B cell (primary cell): ENCODE measurements around the gene RNF17.

Source experiments
- CTCF ChIP-seq: fragments of 200-600 bp; IDR thresholded peaks from one replicate; pipeline ENCODE4 v1.8.0; 2022; ENCODE audit warnings: antibody characterized with exemption, mild to moderate bottlenecking
- EZH2 ChIP-seq: IDR thresholded peaks from 2 replicates; pipeline ENCODE4 v1.6.1; 2012; ENCODE audit warnings: borderline replicate concordance, low read depth, mild to moderate bottlenecking, moderate library complexity, low read length; ENCODE audit not compliant: insufficient read depth, poor library complexity, severe bottlenecking

GRCh38 chr13:24893863-24894262 lies 129.9 kb downstream of the RNF17 start:
- TF ChIP-seq CTCF (no peak), EZH2 (no peak)
